Keratinocyte (primary cell): ENCODE measurements around the gene ZNF503. TPM values are rescaled to one million over a fixed set of nuclear protein-coding genes. Genes with fewer than 3 reads are reported as not detected.

Source experiments
- DNase-seq: peaks from one replicate; pipeline ENCODE4 v3.0.0-alpha.2; 2011; ENCODE audit warnings: low read depth, missing footprints, low spot score
- FAIRE-seq: peaks from 2 replicates; lab custom pipeline; 2011; peaks lifted over from hg19 to GRCh38; lab: Jason Lieb, UNC
- H2AFZ ChIP-seq: 2 replicates; pipeline ENCODE4 v1.6.0; 2012; ENCODE audit warnings: low read length, control low read depth, inconsistent platforms; ENCODE audit not compliant: control insufficient read depth
- H3K27ac ChIP-seq: 2 replicates; pipeline ENCODE4 v1.5.1; 2011; ENCODE audit warnings: low read length; ENCODE audit not compliant: control insufficient read depth, insufficient read depth
- H3K27me3 ChIP-seq: 3 replicates; pipeline ENCODE4 v1.6.0; 2011; ENCODE audit warnings: low read length; ENCODE audit not compliant: control insufficient read depth, insufficient read depth; ENCODE audit errors: extremely low read depth
- H3K36me3 ChIP-seq, 2 experiments: 2 replicates in 1 of 2; 3 replicates in 1 of 2; pipeline ENCODE4 v1.5.1; 2011; ENCODE audit warnings: low read length in 2 of 2, mild to moderate bottlenecking in 1 of 2; ENCODE audit not compliant: control insufficient read depth in 2 of 2, insufficient read depth in 2 of 2; ENCODE audit errors: extremely low read depth in 1 of 2
- H3K4me1 ChIP-seq: 3 replicates; pipeline ENCODE4 v1.5.1; 2011; ENCODE audit warnings: low read length; ENCODE audit not compliant: control insufficient read depth, insufficient read depth; ENCODE audit errors: extremely low read depth
- H3K4me2 ChIP-seq: 3 replicates; pipeline ENCODE4 v1.6.0; 2011; ENCODE audit warnings: low read depth, low read length; ENCODE audit not compliant: control insufficient read depth, insufficient read depth; ENCODE audit errors: extremely low read depth
- H3K4me3 ChIP-seq, 3 experiments: fragments of 200-600 bp in 1 of 3; sonication (generic) in 1 of 3; 2 replicates in 2 of 3; 3 replicates in 1 of 3; pipeline ENCODE4 v1.5.1; 2011 to 2016; ENCODE audit warnings: low read length in 3 of 3, mild to moderate bottlenecking in 3 of 3, control low read depth in 2 of 3, inconsistent platforms in 1 of 3, low read depth in 1 of 3, mixed read lengths in 1 of 3, mixed run types in 1 of 3, moderate library complexity in 1 of 3; ENCODE audit not compliant: control insufficient read depth in 2 of 3, insufficient read depth in 2 of 3; ENCODE audit errors: extremely low read depth in 1 of 3
- H3K79me2 ChIP-seq: 2 replicates; pipeline ENCODE4 v1.6.0; 2012; ENCODE audit warnings: low read length; ENCODE audit not compliant: control insufficient read depth, insufficient read depth
- H3K9ac ChIP-seq: 3 replicates; pipeline ENCODE4 v1.6.0; 2011; ENCODE audit warnings: low read length; ENCODE audit not compliant: control insufficient read depth, insufficient read depth; ENCODE audit errors: extremely low read depth
- H3K9me1 ChIP-seq: 3 replicates; pipeline ENCODE4 v1.6.0; 2011; ENCODE audit warnings: low read length; ENCODE audit not compliant: control insufficient read depth, insufficient read depth; ENCODE audit errors: extremely low read depth
- H3K9me3 ChIP-seq: 2 replicates; pipeline ENCODE4 v1.5.1; 2012; ENCODE audit warnings: low read depth, low read length; ENCODE audit not compliant: control insufficient read depth
- H4K20me1 ChIP-seq: 3 replicates; pipeline ENCODE4 v1.6.0; 2011; ENCODE audit warnings: low read length; ENCODE audit not compliant: control insufficient read depth, insufficient read depth; ENCODE audit errors: extremely low read depth
- EZH2 ChIP-seq: IDR thresholded peaks from one replicate; pipeline ENCODE4 v1.6.1; 2012; ENCODE audit warnings: inconsistent platforms, mild to moderate bottlenecking, low read length, moderate library complexity
- dilution Hi-C: fragments of 300-500 bp; cut with MboI; formaldehyde crosslinking; loops from one replicate; pipeline ENCODE4 v1.7.0; 2020; ENCODE audit warnings: low sequenced_read_pairs; ENCODE audit not compliant: extremely low pct_ligation_motif_present
- polyA plus RNA-seq, 5 experiments: library from polyadenylated mRNA; depleted of rRNA in 3 of 5; stranded (reverse) in 3 of 5; stranded (forward) in 1 of 5; unstranded in 1 of 5; fragments of >200 nt; gene quantifications; 1 replicate in 1 of 5; 2 replicates in 3 of 5; 3 replicates in 1 of 5; pipeline versions ENCODE4 v1.2.1 to v1.2.3, GENCODE V29; 2011 to 2012; ENCODE audit warnings: missing spikeins in 2 of 5, low read depth in 1 of 5, low replicate concordance in 1 of 5
- TF ChIP-seq, protein P1 (sequence below), 3 experiments: IDR thresholded peaks in 1 of 3; conservative IDR thresholded peaks in 1 of 3; optimal IDR thresholded peaks in 1 of 3; 2 replicates in 2 of 3; 3 replicates in 1 of 3; pipeline versions ENCODE3 to v1.5.1; 2011; ENCODE audit warnings: low read length in 3 of 3, mild to moderate bottlenecking in 3 of 3, moderate library complexity in 2 of 3, control low read depth in 1 of 3, inconsistent platforms in 1 of 3; ENCODE audit not compliant: insufficient read depth in 2 of 3; ENCODE audit errors: extremely low read depth in 1 of 3

ZNF503 gene
- polyA plus RNA-seq, 1 donor (not counting 4 experiments of a cell fraction or from before 2014, with no cell fraction given), result 1.5 TPM

DNA sequence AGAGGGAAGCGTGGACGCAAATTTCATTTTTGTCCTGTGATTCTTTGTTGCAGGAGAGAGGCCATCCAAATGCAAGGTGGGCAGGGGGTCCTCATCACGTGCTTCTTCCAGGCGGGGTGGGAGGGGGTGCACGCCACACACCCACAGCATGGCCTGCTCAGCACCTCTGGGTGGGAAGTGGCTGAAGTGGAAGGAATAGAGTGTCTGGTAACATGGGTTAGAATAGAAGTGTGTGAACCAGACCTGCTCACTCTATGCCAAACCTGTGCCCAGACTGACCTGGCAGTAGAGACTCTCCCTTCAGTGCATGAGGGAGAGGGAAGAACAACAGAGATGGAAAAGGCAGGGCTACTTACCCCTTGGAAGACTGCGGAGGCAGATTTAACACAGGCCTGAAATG lies 21.7 kb downstream of the ZNF503 start:
- no peak for FAIRE-seq

DNA sequence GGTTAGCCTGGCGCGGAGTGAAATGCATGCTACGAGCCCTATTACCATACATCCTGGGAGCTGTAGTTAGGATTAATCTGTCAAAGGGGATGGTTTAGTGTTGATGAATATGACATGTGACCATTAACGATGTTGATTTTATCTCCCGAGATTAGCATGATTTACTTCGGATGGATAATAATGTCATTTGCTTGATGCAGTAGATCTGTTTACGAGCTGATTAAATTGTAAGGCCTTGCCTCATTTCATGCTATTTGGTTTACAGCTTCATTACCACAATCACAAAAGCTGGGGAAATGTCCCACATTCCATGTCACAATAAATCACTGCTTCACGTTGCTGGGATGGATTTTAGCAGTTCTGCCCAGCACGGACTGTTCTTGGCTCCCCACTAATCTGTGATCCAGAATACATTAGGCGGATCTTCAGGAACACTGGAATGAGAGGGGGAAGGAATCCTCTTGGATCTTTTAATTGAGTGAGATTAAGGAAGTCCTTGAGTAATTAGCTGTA lies 22.3 kb downstream of the ZNF503 start:
- no peak for DNase-seq
- no peak overlapping the region for H3K9ac ChIP-seq
- no peak overlapping the region for H2AFZ ChIP-seq
- dilution Hi-C loops, result no loop called here
- H3K9me1 ChIP-seq, result no peaks in the 10 kb centered on the region
- no peaks in the 10 kb centered on the region for H3K9me3 ChIP-seq
- no peak for FAIRE-seq
- H3K27me3 ChIP-seq, result no peaks in the 10 kb centered on the region
- no peak overlapping the region for H3K4me2 ChIP-seq
- no peak overlapping the region for H3K27ac ChIP-seq
- H3K36me3 ChIP-seq, result no peaks in the 10 kb centered on the region
- H4K20me1 ChIP-seq, result no peaks in the 10 kb centered on the region
- H3K4me1 ChIP-seq, result no peaks in the 10 kb centered on the region
- no peak overlapping the region for H3K4me3 ChIP-seq
- no peaks in the 10 kb centered on the region for H3K79me2 ChIP-seq
- TF ChIP-seq EZH2, result no peak
- TF ChIP-seq, protein P1, sequence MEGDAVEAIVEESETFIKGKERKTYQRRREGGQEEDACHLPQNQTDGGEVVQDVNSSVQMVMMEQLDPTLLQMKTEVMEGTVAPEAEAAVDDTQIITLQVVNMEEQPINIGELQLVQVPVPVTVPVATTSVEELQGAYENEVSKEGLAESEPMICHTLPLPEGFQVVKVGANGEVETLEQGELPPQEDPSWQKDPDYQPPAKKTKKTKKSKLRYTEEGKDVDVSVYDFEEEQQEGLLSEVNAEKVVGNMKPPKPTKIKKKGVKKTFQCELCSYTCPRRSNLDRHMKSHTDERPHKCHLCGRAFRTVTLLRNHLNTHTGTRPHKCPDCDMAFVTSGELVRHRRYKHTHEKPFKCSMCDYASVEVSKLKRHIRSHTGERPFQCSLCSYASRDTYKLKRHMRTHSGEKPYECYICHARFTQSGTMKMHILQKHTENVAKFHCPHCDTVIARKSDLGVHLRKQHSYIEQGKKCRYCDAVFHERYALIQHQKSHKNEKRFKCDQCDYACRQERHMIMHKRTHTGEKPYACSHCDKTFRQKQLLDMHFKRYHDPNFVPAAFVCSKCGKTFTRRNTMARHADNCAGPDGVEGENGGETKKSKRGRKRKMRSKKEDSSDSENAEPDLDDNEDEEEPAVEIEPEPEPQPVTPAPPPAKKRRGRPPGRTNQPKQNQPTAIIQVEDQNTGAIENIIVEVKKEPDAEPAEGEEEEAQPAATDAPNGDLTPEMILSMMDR (optimal IDR thresholded peaks at IDR 0.05 in 1 of 3, IDR thresholded peaks at IDR 0.05 in 1 of 3, conservative IDR thresholded peaks at IDR 0.05 in 1 of 3; ENCODE audit: extremely low read depth in 1 of 3, insufficient read depth in 2 of 3, low read length in 3 of 3), result no peak

More for the DNA sequence above, 21.7 kb downstream of the ZNF503 start:
- Histone ChIP-seq H3K9me1 (no peaks in the 10 kb centered on the region), H2AFZ (no peak overlapping the region), H3K9ac (no peak overlapping the region), H4K20me1 (no peaks in the 10 kb centered on the region), H3K4me1 (no peaks in the 10 kb centered on the region), H3K36me3 (no peaks in the 10 kb centered on the region), H3K79me2 (no peaks in the 10 kb centered on the region), H3K27ac (no peak overlapping the region), H3K27me3 (no peaks in the 10 kb centered on the region), H3K9me3 (no peaks in the 10 kb centered on the region), H3K4me2 (no peak overlapping the region), H3K4me3 (no peak overlapping the region)
- DNase-seq, result no peak
- TF ChIP-seq EZH2, result no peak
- TF ChIP-seq, protein P1 (optimal IDR thresholded peaks at IDR 0.05 in 1 of 3, IDR thresholded peaks at IDR 0.05 in 1 of 3, conservative IDR thresholded peaks at IDR 0.05 in 1 of 3; ENCODE audit: extremely low read depth in 1 of 3, insufficient read depth in 2 of 3, low read length in 3 of 3), result no peak
- dilution Hi-C loops, result no loop called here
